Nephron progenitor cell (in vitro differentiated cells): ENCODE results near the gene RPL3.

ENCODE experiments used
- DNase-seq: peaks from one replicate; pipeline ENCODE4 v3.0.0; 2021
- H3K27ac Mint-ChIP-seq: 2 replicates; pipeline ENCODE4 v1.8.0; 2021; ENCODE audit warnings: mild to moderate bottlenecking, moderate library complexity, mixed read lengths
- H3K27me3 Mint-ChIP-seq: 2 replicates; pipeline ENCODE4 v1.8.0; 2021; ENCODE audit warnings: mild to moderate bottlenecking, low read depth, mixed read lengths; ENCODE audit not compliant: poor library complexity
- H3K36me3 Mint-ChIP-seq: 2 replicates; pipeline ENCODE4 v1.8.0; 2021; ENCODE audit warnings: low read depth, mixed read lengths
- H3K4me1 Mint-ChIP-seq: 2 replicates; pipeline ENCODE4 v1.8.0; 2021; ENCODE audit warnings: mixed read lengths
- H3K4me3 Mint-ChIP-seq: 2 replicates; pipeline ENCODE4 v1.8.0; 2021; ENCODE audit warnings: mild to moderate bottlenecking, moderate library complexity, mixed read lengths
- H3K9me3 Mint-ChIP-seq: 2 replicates; pipeline ENCODE4 v1.8.0; 2021; ENCODE audit warnings: mild to moderate bottlenecking, moderate library complexity, mixed read lengths
- TF ChIP-seq, protein P1 (sequence below): fragments of 200-600 bp; sonication (generic); IDR thresholded peaks from 2 replicates; pipeline ENCODE4 v1.5.0; 2021; ENCODE audit warnings: antibody characterized with exemption

Gene RPL3

DNA sequence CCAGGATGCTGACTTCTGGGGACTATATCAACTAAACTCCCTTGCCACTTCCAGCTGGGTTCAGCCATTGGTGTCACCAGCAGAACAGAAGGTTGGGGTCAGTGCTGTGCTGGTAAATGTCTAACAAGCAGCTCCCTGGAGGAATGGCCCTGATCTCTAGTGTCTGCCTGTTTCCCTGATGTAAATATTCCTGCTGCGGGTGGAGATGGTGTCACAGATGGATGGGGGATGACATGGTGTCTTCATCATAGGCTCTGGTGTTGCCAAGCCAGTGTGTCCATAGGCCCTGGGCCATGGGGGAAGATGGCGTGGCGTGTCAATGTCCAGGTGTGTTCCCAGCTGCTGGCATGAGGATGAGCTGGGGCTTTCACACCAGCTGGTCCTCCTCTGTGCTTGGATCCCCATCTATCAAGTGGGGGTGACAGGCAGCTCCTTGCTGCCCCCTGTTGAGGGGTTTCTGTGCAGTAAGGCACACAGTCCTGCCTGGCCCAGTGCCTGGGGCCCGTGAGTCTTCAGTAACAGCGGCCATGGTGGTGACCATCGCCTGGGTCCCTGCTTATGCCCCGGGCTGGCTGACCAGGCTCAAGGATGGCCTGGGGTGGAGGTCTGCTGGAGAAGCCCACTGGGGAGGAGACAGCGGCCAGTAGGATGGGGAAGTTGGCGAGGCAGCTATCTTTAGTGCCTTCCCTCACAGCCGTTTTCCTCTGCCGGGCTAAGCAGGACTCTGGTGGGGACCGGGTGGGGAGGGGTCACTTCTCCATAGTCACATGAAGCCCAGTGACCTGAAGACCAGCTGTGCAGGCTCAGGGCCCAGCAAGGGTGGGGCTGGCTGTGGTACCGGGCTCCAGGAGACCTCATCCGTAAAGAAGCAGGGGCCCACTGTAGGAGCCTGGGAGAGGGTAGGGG lies 12.7 kb downstream of the RPL3 start:
- no peak overlapping the region for H3K27ac Mint-ChIP-seq
- peaks cover 10% of the 10 kb centered on the region for H3K27me3 Mint-ChIP-seq
- H3K36me3 Mint-ChIP-seq = peaks cover 21% of the 10 kb centered on the region
- H3K4me3 Mint-ChIP-seq = no peak overlapping the region
- H3K4me1 Mint-ChIP-seq = peaks cover 28% of the 10 kb centered on the region
- TF ChIP-seq, protein P1, sequence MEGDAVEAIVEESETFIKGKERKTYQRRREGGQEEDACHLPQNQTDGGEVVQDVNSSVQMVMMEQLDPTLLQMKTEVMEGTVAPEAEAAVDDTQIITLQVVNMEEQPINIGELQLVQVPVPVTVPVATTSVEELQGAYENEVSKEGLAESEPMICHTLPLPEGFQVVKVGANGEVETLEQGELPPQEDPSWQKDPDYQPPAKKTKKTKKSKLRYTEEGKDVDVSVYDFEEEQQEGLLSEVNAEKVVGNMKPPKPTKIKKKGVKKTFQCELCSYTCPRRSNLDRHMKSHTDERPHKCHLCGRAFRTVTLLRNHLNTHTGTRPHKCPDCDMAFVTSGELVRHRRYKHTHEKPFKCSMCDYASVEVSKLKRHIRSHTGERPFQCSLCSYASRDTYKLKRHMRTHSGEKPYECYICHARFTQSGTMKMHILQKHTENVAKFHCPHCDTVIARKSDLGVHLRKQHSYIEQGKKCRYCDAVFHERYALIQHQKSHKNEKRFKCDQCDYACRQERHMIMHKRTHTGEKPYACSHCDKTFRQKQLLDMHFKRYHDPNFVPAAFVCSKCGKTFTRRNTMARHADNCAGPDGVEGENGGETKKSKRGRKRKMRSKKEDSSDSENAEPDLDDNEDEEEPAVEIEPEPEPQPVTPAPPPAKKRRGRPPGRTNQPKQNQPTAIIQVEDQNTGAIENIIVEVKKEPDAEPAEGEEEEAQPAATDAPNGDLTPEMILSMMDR = peak; percentile 40
- DNase-seq = peak; percentile 57
- H3K9me3 Mint-ChIP-seq = peaks cover 7% of the 10 kb centered on the region

DNA sequence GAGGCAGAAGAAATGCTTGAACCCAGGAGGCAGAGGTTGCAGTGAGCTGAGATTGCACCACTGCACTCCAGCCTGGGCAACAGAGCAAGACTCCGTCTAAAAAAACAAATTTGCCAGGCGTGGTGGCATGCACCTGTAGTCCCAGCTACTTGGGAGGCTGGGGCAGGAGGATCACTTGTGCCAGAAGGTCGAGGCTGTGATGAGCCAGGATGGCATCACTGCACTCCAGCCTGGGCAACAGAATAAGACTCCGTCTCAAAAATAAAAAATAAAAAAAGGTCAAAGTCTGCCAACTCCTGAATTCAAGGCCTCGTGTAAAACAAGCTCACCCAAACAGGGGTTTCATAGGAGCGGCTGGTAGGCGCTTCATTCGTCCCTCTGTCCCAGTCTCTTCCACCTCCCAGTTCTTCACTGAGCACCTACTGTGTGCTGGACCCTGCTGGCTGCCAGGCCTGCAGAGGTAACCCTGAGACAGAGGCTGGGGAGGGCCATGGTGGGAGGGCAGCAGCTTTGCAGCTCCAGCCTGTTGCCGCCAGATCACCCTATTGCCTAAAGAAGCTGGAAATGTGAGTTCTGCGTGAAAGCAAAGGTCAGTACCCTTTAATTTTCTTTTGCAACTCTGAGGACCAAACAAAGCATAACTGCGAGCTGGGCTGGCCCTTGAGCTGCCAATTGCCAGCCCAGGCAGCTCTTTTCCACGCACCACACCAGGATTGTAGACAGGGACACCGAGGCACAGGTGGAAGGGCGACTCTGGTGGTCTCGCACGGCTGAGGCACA lies 15.3 kb downstream of the RPL3 start:
- peaks cover 11% of the 10 kb centered on the region for H3K36me3 Mint-ChIP-seq
- H3K27me3 Mint-ChIP-seq = peaks cover 17% of the 10 kb centered on the region
- H3K4me1 Mint-ChIP-seq = peaks cover 38% of the 10 kb centered on the region
- no peak overlapping the region for H3K4me3 Mint-ChIP-seq
- TF ChIP-seq, protein P1 = no peak
- DNase-seq = no peak
- peaks cover 7% of the 10 kb centered on the region for H3K9me3 Mint-ChIP-seq
- no peak overlapping the region for H3K27ac Mint-ChIP-seq

DNA sequence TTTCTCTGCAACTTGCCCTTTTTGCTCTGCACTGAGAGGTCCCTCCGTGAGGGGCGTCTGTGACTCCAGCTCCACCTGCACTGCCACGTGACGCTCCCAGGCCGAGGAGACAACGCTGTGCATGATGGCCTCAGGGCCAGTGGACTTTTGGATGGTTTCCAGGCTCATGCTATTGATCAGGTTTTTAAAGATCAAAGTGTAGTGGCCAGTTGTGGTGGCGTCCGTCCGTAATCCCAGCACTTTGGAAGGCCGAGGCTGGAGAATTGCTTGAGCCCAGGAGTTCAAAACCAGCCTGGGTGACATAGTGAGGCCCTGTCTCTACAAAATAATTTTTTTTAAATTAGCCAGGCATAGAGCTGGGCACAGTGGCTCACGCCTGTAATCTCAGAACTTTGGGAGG lies 16.1 kb downstream of the RPL3 start:
- TF ChIP-seq, protein P1 = no peak
- DNase-seq = no peak
- no peak overlapping the region for H3K27ac Mint-ChIP-seq
- H3K27me3 Mint-ChIP-seq = peaks cover 17% of the 10 kb centered on the region
- peaks cover 7% of the 10 kb centered on the region for H3K9me3 Mint-ChIP-seq
- H3K36me3 Mint-ChIP-seq = peaks cover 6% of the 10 kb centered on the region
- H3K4me3 Mint-ChIP-seq = no peak overlapping the region
- H3K4me1 Mint-ChIP-seq = peaks cover 36% of the 10 kb centered on the region

DNA sequence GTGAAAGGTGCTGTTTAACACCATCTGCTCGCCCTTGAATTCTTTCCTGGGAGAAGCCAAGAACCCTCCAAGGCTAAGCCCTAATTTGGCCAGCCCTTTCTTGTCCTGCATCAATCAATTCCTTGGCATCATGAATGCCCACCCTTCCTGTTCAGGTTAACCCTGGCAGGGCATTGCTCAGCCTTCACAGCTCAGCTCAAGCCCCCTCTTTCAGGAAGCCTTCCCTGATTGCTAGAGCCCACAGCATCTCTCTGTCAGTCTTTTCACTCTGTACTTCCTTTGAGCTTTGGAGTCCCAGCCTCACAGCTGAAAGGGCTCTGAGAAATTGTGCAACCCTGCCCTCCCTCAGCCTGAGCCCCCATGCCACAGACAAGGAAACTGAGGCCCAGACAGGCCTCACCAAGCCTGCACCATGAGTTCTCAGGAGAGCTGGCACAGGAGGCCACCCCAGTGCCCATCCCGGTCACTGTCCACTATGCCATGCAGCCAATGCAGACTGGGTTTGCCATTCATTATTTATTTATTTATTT lies 16.9 kb downstream of the RPL3 start:
- TF ChIP-seq, protein P1 = no peak
- no peak overlapping the region for H3K27ac Mint-ChIP-seq
- H3K27me3 Mint-ChIP-seq = peaks cover 17% of the 10 kb centered on the region
- H3K4me3 Mint-ChIP-seq = no peak overlapping the region
- H3K9me3 Mint-ChIP-seq = peaks cover 7% of the 10 kb centered on the region
- H3K36me3 Mint-ChIP-seq = peaks cover 6% of the 10 kb centered on the region
- peaks cover 44% of the 10 kb centered on the region for H3K4me1 Mint-ChIP-seq
- DNase-seq = no peak

DNA sequence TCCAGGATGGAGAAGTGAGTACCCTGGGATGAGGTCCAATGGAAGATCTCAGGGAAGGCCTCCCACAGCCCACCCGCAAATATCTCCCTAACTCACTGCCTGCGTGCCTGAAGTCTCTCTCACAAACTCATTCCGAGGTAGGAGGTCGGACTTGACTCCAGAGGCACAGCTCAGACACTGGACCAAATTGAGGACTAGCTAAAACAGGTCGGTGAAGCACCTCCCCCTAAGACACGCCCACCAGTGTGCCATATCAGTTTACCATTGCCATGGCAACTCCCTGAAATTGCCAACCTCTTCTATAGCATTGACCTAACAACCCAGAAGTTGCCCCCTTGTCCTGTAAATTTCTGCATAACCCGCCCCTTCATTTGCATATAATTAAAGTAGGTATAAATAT lies 17.5 kb downstream of the RPL3 start:
- H3K36me3 Mint-ChIP-seq = peaks cover 6% of the 10 kb centered on the region
- no peak overlapping the region for H3K4me3 Mint-ChIP-seq
- H3K27ac Mint-ChIP-seq = no peak overlapping the region
- TF ChIP-seq, protein P1 = no peak
- H3K9me3 Mint-ChIP-seq = peaks cover 7% of the 10 kb centered on the region
- no peak for DNase-seq
- peaks cover 44% of the 10 kb centered on the region for H3K4me1 Mint-ChIP-seq
- H3K27me3 Mint-ChIP-seq = peaks cover 17% of the 10 kb centered on the region
